HepG2 (cell line): ENCODE measurements around the gene HNRNPA1L2. TPM values are rescaled to one million over a fixed set of nuclear protein-coding genes. Genes with fewer than 3 reads are reported as not detected.

Source experiments
- CTCF ChIP-seq: sonication (generic); formaldehyde crosslinking; IDR thresholded peaks from 2 replicates; pipeline ENCODE4 v1.5.0; 2020; ENCODE audit warnings: mild to moderate bottlenecking, missing genetic modification reagents, moderate library complexity
- SYNCRIP ChIP-seq: fragments of 200-400 bp; formaldehyde crosslinking; IDR thresholded peaks from 2 replicates; pipeline ENCODE4 v1.6.1; 2018; ENCODE audit warnings: mild to moderate bottlenecking, low read depth, low read length; ENCODE audit not compliant: insufficient read depth
- TBX3 ChIP-seq: fragments of 450-650 bp; IDR thresholded peaks from 2 replicates; pipeline ENCODE4 v1.6.1; 2017; ENCODE audit warnings: antibody characterized with exemption, mild to moderate bottlenecking, inconsistent platforms, borderline replicate concordance
- ZBTB4 ChIP-seq: sonication (generic); formaldehyde crosslinking; IDR thresholded peaks from 2 replicates; pipeline ENCODE4 v1.4.0; 2020; ENCODE audit warnings: missing genetic modification reagents, mild to moderate bottlenecking, borderline replicate concordance
- ZHX1 ChIP-seq: sonication (generic); formaldehyde crosslinking; IDR thresholded peaks from 2 replicates; pipeline ENCODE4 v1.8.1; 2022; ENCODE audit warnings: low read depth, mild to moderate bottlenecking, missing genetic modification reagents
- ZNF343 ChIP-seq: sonication (generic); formaldehyde crosslinking; IDR thresholded peaks from 2 replicates; pipeline ENCODE4 v1.4.0; 2020; ENCODE audit warnings: mild to moderate bottlenecking, missing genetic modification reagents
- ZNF468 ChIP-seq: sonication (generic); formaldehyde crosslinking; IDR thresholded peaks from 2 replicates; pipeline ENCODE4 v1.8.0; 2022; ENCODE audit warnings: mild to moderate bottlenecking, moderate library complexity, missing genetic modification reagents
- ZNF674 ChIP-seq: sonication (generic); formaldehyde crosslinking; IDR thresholded peaks from 2 replicates; pipeline ENCODE4 v1.5.0; 2020; ENCODE audit warnings: low read depth, mild to moderate bottlenecking, missing genetic modification reagents
- ZNF678 ChIP-seq: sonication (generic); formaldehyde crosslinking; IDR thresholded peaks from 2 replicates; pipeline ENCODE4 v1.4.0; 2020; ENCODE audit warnings: mild to moderate bottlenecking, missing genetic modification reagents
- ZNF687 ChIP-seq: sonication (generic); formaldehyde crosslinking; IDR thresholded peaks from 2 replicates; pipeline ENCODE4 v1.5.1; 2020; ENCODE audit warnings: mild to moderate bottlenecking, missing genetic modification reagents, moderate library complexity
- ZNF703 ChIP-seq: sonication (generic); formaldehyde crosslinking; IDR thresholded peaks from 2 replicates; pipeline ENCODE4 v1.5.1; 2020; ENCODE audit warnings: missing genetic modification reagents, mild to moderate bottlenecking, moderate library complexity, borderline replicate concordance
- ZNF724P ChIP-seq: sonication (generic); formaldehyde crosslinking; IDR thresholded peaks from 2 replicates; pipeline ENCODE4 v1.8.0; 2022; ENCODE audit warnings: missing genetic modification reagents, borderline replicate concordance
- ZNF746 ChIP-seq: sonication (generic); formaldehyde crosslinking; IDR thresholded peaks from 2 replicates; pipeline ENCODE4 v1.8.0; 2022; ENCODE audit warnings: mild to moderate bottlenecking, missing genetic modification reagents
- ZNF75D ChIP-seq: sonication (generic); formaldehyde crosslinking; IDR thresholded peaks from 2 replicates; pipeline ENCODE4 v1.8.1; 2023; ENCODE audit warnings: missing genetic modification reagents, mild to moderate bottlenecking, borderline replicate concordance
- polyA plus RNA-seq, 8 experiments: library from polyadenylated mRNA; depleted of rRNA in 3 of 8; stranded (reverse) in 7 of 8; unstranded in 1 of 8; fragments of >200 nt; fragmentation: Illumina TruSeq in 4 of 8; extraction: Trizol in 4 of 8; gene quantifications; 2 replicates each; pipeline versions ENCODE4 v1.2.1 to v1.2.3, GENCODE V29; 2011 to 2016; ENCODE audit warnings: low read depth in 4 of 8, missing spikeins in 1 of 8, mixed read lengths in 1 of 8; ENCODE audit not compliant: insufficient read depth in 1 of 8
- total RNA-seq, 5 experiments: library from RNA; depleted of rRNA; stranded (reverse); fragments of >200 nt; fragmentation: Illumina TruSeq; extraction: Trizol; gene quantifications; 2 replicates each; pipeline ENCODE4 v1.2.3, GENCODE V29; 2016; ENCODE audit warnings: low read depth in 1 of 5
- TF ChIP-seq, protein P1 (sequence below): sonication (generic); formaldehyde crosslinking; IDR thresholded peaks from 2 replicates; pipeline ENCODE4 v1.5.1; 2020; ENCODE audit warnings: mild to moderate bottlenecking, moderate library complexity, missing genetic modification reagents

The HNRNPA1L2 gene
- total and polyA plus RNA-seq, 2 of the 13 experiments (the other 11 are each of a cell fraction or from before 2014, with no cell fraction given) = 3.6 to 7.1 TPM

DNA sequence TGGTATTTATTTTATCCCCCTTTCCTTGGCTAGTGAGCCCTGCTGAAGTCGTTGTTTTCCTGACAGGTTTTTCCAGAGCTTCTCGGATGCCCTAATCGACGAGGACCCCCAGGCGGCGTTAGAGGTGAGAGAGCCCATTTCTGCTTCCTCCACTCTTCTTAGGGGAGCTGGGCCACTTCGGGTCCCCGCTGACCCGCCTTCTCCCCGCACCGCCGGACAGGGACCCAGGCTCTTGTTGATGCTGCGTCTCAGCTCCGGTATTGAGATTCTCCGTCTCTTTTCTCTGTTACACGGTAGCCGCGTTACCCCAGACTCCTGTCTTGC lies 10.7 kb downstream of the HNRNPA1L2 start (continued):
- TF ChIP-seq ZNF674 (no peak), SYNCRIP (no peak), TBX3 (no peak), ZBTB4 (no peak), ZHX1 (CRISPR knock-in tag) (no peak), ZNF724P (CRISPR knock-in tag) (no peak), ZNF703 (CRISPR knock-in tag) (no peak), CTCF (peak; percentile 36; the same call in 1 of the 2 replicates), ZNF75D (CRISPR knock-in tag) (0 out of 2 replicates have a peak, but pooled peaks have one; percentile 28), ZNF687 (CRISPR knock-in tag) (no peak), ZNF343 (CRISPR knock-in tag) (no peak), ZNF678 (CRISPR knock-in tag) (0 out of 2 replicates have a peak, but pooled peaks have one; percentile 44), ZNF468 (0 out of 2 replicates have a peak, but pooled peaks have one; percentile 11), ZNF746 (no peak)
- TF ChIP-seq, protein P1, sequence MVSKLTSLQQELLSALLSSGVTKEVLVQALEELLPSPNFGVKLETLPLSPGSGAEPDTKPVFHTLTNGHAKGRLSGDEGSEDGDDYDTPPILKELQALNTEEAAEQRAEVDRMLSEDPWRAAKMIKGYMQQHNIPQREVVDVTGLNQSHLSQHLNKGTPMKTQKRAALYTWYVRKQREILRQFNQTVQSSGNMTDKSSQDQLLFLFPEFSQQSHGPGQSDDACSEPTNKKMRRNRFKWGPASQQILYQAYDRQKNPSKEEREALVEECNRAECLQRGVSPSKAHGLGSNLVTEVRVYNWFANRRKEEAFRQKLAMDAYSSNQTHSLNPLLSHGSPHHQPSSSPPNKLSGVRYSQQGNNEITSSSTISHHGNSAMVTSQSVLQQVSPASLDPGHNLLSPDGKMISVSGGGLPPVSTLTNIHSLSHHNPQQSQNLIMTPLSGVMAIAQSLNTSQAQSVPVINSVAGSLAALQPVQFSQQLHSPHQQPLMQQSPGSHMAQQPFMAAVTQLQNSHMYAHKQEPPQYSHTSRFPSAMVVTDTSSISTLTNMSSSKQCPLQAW (CRISPR knock-in tag) = no peak
